Measurements from ENCODE around the gene CERS2. TPM values are rescaled to one million over a fixed set of nuclear protein-coding genes. Genes with fewer than 3 reads are reported as not detected.

Gene CERS2
- total RNA-seq, result 138 and 143 TPM in 2 replicates

DNA sequence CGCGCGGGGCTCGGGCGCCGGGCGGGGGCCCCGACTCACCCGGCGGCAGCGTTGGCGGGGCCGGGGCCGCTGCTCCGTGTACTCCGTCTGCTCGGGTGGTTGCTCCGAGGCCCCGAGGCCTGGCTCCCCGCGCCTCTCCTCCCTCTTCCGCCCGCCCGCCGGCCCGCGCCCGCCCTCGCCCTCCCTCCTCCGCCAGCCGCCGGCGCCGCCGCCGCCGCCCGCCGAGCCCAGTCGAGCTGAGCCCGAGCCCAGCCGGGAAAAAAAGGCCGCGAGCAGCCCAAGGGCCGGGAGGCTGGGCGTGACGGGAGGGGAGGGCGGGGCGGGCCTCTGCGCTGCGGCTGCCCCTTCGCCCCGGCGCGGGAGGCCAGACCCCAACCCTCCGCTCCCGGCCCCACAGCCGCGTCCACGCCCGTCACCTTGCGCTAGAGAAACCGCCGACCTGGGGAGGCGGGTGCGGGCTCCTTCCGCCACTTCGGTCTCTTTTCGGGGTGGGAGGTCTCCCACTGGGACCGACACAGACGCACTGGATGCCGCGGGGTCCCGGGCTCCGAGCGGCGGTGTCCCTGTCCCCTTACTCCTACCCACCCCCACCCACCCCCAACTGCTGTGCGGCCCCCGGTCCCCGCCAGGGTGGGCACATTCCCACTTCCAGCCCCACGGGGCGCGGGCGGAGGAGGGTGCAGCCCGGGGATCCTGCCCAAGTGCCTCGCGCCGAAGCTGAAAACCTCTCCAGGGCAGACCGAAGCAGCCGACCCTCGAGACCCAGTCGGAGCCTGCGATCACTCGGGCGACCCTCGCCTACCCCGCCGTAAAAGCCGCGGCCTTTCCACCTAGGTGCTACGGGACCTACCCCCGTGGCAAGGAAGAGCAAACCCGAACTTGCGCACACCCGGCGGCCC is at the start of gene CERS2:
Gene CERS2, minus strand, starts transcription at position 256 of the 899 bp plus-strand sequence. CDS start 5,745 bp downstream, outside the sequence.
- no peaks in the 10 kb centered on the region for H3K27me3 ChIP-seq (ENCODE audit: control insufficient read depth, insufficient read depth, low read length)
- H3K36me3 ChIP-seq (ENCODE audit: control insufficient read depth, insufficient read depth, low read length), result no peaks in the 10 kb centered on the region
- TF ChIP-seq, protein P1, sequence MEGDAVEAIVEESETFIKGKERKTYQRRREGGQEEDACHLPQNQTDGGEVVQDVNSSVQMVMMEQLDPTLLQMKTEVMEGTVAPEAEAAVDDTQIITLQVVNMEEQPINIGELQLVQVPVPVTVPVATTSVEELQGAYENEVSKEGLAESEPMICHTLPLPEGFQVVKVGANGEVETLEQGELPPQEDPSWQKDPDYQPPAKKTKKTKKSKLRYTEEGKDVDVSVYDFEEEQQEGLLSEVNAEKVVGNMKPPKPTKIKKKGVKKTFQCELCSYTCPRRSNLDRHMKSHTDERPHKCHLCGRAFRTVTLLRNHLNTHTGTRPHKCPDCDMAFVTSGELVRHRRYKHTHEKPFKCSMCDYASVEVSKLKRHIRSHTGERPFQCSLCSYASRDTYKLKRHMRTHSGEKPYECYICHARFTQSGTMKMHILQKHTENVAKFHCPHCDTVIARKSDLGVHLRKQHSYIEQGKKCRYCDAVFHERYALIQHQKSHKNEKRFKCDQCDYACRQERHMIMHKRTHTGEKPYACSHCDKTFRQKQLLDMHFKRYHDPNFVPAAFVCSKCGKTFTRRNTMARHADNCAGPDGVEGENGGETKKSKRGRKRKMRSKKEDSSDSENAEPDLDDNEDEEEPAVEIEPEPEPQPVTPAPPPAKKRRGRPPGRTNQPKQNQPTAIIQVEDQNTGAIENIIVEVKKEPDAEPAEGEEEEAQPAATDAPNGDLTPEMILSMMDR (IDR thresholded peaks at IDR 0.05; ENCODE audit: insufficient read depth, low read length, poor library complexity, severe bottlenecking), result no peak
- DNase-seq (ENCODE audit: low read depth), result no peak
- H3K4me3 ChIP-seq (ENCODE audit: low read depth, low read length), result peak within 1 kb of the TSS; percentile 63

GRCh38 chr1:151013518-151013917 is 38.9 kb upstream of the CERS2 start:
- TF ChIP-seq, protein P1 (IDR thresholded peaks at IDR 0.05; ENCODE audit: insufficient read depth, low read length, poor library complexity, severe bottlenecking), result no peak
- Histone ChIP-seq H3K36me3 (ENCODE audit: control insufficient read depth, insufficient read depth, low read length) (no peaks in the 10 kb centered on the region), H3K27me3 (ENCODE audit: control insufficient read depth, insufficient read depth, low read length) (no peaks in the 10 kb centered on the region), H3K4me3 (ENCODE audit: low read depth, low read length) (no peak overlapping the region)
- DNase-seq (ENCODE audit: low read depth), result no peak

DNA sequence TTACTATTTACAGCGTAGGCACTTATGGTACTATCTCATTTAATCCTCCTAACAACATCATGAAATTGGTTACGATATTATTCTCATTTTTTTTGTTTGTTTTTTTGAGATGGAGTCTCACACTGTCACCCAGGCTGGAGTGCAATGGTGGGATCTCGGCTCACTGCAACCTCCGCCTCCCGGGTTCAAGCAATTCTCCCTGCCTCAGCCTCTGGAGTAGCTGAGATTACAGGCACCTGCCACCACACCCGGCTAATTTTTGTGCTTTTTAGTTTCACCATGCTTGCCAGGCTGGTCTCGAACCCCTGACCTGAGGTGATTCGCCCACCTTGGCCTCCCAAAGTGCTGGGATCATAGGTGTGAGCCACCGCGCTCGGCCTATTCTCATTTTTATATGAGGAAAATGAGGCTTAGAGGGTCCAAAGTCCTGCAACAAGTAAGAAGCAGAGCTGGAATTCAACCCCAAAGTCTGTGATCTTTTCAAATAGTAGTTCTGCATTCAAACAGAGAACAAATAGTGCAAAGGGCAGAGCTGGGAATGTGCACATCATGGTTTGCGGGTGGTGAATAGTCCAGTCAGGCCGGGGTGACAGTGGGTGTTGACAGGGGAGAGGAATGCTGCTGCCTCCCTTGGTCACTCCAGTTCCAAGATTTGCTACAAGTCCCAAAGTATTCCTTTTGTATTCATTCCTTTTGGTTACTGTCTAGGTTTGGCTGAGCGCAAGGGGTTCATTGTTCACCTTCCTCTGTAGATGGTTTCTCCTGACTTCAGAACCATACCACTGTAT is 38.2 kb upstream of the CERS2 start:
- Histone ChIP-seq H3K4me3 (ENCODE audit: low read depth, low read length) (no peak overlapping the region), H3K27me3 (ENCODE audit: control insufficient read depth, insufficient read depth, low read length) (no peaks in the 10 kb centered on the region), H3K36me3 (ENCODE audit: control insufficient read depth, insufficient read depth, low read length) (no peaks in the 10 kb centered on the region)
- DNase-seq (ENCODE audit: low read depth), result no peak
- TF ChIP-seq, protein P1 (IDR thresholded peaks at IDR 0.05; ENCODE audit: insufficient read depth, low read length, poor library complexity, severe bottlenecking), result no peak

GRCh38 chr1:151011154-151011850 is 36.7 kb upstream of the CERS2 start:
- H3K27me3 ChIP-seq (ENCODE audit: control insufficient read depth, insufficient read depth, low read length), result no peaks in the 10 kb centered on the region

GRCh38 chr1:151010346-151010726 is 35.7 kb upstream of the CERS2 start:
- no peak for DNase-seq (ENCODE audit: low read depth)
- TF ChIP-seq, protein P1 (IDR thresholded peaks at IDR 0.05; ENCODE audit: insufficient read depth, low read length, poor library complexity, severe bottlenecking), result no peak
- Histone ChIP-seq H3K36me3 (ENCODE audit: control insufficient read depth, insufficient read depth, low read length) (no peaks in the 10 kb centered on the region), H3K27me3 (ENCODE audit: control insufficient read depth, insufficient read depth, low read length) (no peaks in the 10 kb centered on the region), H3K4me3 (ENCODE audit: low read depth, low read length) (no peak overlapping the region)

More at GRCh38 chr1:151011154-151011850, 36.7 kb upstream of the CERS2 start:
- H3K4me3 ChIP-seq (ENCODE audit: low read depth, low read length), result no peak overlapping the region
- no peak for DNase-seq (ENCODE audit: low read depth)
- TF ChIP-seq, protein P1 (IDR thresholded peaks at IDR 0.05; ENCODE audit: insufficient read depth, low read length, poor library complexity, severe bottlenecking), result no peak
- H3K36me3 ChIP-seq (ENCODE audit: control insufficient read depth, insufficient read depth, low read length), result no peaks in the 10 kb centered on the region
